Cardiac muscle cell (in vitro differentiated cells and primary cell): ENCODE measurements around the gene IRAK4. TPM values are rescaled to one million over a fixed set of nuclear protein-coding genes. Genes with fewer than 3 reads are reported as not detected.

ENCODE experiments used
- DNase-seq, 2 donors: peaks; one replicate each; pipeline versions ENCODE4 v3.0.0 to v3.0.0-alpha.2; 2010 to 2017; ENCODE audit warnings: low read depth in 1 of 2, low spot score in 1 of 2
- H3K27ac ChIP-seq: fragments of 200-600 bp; sonication (generic); 2 replicates; pipeline ENCODE4 v1.5.1; 2016
- H3K27me3 ChIP-seq: fragments of 200-600 bp; sonication (generic); 2 replicates; pipeline ENCODE4 v1.6.0; 2016; ENCODE audit warnings: control low read depth
- H3K36me3 ChIP-seq: fragments of 200-600 bp; sonication (generic); 2 replicates; pipeline ENCODE4 v1.5.1; 2016; ENCODE audit warnings: control low read depth
- H3K4me1 ChIP-seq: fragments of 200-600 bp; sonication (generic); 2 replicates; pipeline ENCODE4 v1.8.1; 2017; ENCODE audit warnings: low read depth, mild to moderate bottlenecking, mixed run types
- H3K4me3 ChIP-seq: fragments of 200-600 bp; sonication (generic); 2 replicates; pipeline ENCODE4 v1.5.1; 2016; ENCODE audit warnings: mild to moderate bottlenecking
- H3K9me3 ChIP-seq: fragments of 200-600 bp; sonication (generic); 2 replicates; pipeline ENCODE4 v1.5.1; 2017; ENCODE audit warnings: low read depth, mild to moderate bottlenecking, control low read depth
- polyA plus RNA-seq: library from polyadenylated mRNA; unstranded; fragments of >200 nt; fragmentation: Nextera tagmentation; extraction: Ambion mirVana; gene quantifications from 2 replicates; pipeline ENCODE4 v1.2.1, GENCODE V29; 2016
- total RNA-seq: library from RNA; depleted of rRNA; stranded (reverse); fragments of >200 nt; gene quantifications from 2 replicates; pipeline ENCODE4 v1.2.3, GENCODE V29; 2016
- TF ChIP-seq, protein P1 (sequence below): IDR thresholded peaks from 2 replicates; pipeline ENCODE4 v1.5.1; 2012; ENCODE audit warnings: low read depth, mild to moderate bottlenecking, low read length

Gene IRAK4
- total and polyA plus RNA-seq, 2 experiments from 2014 or later: not detected

DNA sequence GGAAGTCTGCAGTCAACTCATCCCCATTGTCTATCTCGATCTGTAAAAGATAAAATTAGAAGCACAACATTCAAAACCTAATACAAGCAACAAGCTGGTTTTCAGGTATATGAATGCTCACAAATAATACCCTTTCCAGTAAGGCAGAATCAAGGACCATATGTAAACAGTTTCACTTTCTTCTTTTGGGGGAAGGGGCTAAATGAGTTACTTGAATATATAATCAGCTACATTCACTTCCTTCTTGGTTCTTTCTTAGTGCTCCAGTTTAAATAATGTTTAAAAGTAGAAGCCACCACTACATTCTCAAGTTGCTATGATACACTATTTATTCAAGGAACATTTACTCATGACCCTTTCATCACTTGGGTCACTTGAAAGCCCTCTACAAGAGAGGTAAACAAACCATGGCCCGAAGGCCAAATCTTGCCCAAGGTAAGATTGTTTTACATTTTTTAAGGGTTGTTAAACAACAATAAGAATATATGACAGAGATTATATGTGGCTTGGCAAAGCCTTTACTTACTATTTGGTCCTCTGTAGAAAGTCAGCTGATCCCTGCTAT is 37.0 kb downstream of the IRAK4 start:
- no peaks in the 10 kb centered on the region for H3K9me3 ChIP-seq
- H3K27me3 ChIP-seq: no peaks in the 10 kb centered on the region
- no peaks in the 10 kb centered on the region for H3K4me1 ChIP-seq
- no peak overlapping the region for H3K27ac ChIP-seq
- no peak for DNase-seq
- H3K36me3 ChIP-seq: peaks cover 58% of the 10 kb centered on the region
- no peak overlapping the region for H3K4me3 ChIP-seq
- TF ChIP-seq, protein P1, sequence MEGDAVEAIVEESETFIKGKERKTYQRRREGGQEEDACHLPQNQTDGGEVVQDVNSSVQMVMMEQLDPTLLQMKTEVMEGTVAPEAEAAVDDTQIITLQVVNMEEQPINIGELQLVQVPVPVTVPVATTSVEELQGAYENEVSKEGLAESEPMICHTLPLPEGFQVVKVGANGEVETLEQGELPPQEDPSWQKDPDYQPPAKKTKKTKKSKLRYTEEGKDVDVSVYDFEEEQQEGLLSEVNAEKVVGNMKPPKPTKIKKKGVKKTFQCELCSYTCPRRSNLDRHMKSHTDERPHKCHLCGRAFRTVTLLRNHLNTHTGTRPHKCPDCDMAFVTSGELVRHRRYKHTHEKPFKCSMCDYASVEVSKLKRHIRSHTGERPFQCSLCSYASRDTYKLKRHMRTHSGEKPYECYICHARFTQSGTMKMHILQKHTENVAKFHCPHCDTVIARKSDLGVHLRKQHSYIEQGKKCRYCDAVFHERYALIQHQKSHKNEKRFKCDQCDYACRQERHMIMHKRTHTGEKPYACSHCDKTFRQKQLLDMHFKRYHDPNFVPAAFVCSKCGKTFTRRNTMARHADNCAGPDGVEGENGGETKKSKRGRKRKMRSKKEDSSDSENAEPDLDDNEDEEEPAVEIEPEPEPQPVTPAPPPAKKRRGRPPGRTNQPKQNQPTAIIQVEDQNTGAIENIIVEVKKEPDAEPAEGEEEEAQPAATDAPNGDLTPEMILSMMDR: no peak

- Histone ChIP-seq H3K36me3 (peaks cover 70% of the 10 kb centered on the region), H3K4me1 (no peaks in the 10 kb centered on the region), H3K27me3 (no peaks in the 10 kb centered on the region), H3K27ac (no peak overlapping the region), H3K9me3 (no peaks in the 10 kb centered on the region), H3K4me3 (no peak overlapping the region)
- TF ChIP-seq, protein P1: no peak
- no peak for DNase-seq
Observed at GRCh38 chr12:43797561-43798217, 38.9 kb downstream of the IRAK4 start.

DNA sequence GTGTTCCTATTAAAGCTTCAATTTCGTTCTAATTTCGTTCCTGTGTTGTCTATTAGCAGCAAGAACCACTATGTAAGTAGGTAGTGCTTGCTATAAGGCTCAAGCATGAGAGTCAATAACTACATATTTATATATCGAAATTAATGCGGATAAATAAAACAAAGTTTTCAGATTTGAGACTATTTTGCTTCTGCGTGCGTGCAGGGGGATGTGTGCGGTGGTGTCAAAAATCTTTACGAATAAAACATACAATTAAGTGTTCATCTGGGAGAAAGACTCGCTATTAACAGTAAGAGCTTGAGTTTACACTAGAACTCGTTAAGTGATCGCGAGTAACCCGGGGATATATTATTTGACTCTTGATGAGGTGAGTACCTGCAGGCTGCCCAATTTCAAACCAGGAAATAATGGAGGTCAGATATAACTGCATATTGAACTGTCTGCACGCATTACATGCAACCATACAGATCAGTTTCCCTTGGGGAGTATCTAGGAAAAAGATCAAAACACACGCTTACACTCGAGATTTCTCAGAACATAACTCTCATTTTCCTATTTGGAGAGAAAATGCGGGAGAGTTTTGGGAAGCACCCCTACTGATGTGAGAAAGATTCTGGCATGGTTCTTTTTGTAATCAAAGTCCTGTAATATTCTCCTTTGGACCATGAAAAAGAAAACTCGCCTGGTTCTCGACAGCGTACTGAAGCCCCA is 46.6 kb downstream of the IRAK4 start:
- DNase-seq: peak; percentile 3 to 24

GRCh38 chr12:43805860-43806736 is 47.3 kb downstream of the IRAK4 start, which contains the start of gene TWF1:
TSS of gene TWF1 (minus strand) at chr12:43806317. CDS start at chr12:43806245, 72 bp downstream.
- peak; percentile 89 to 91 for DNase-seq
- H3K27ac ChIP-seq: peak within 1 kb of the TSS; percentile 97
- peaks cover 15% of the 10 kb centered on the region for H3K36me3 ChIP-seq
- H3K27me3 ChIP-seq: peaks cover 5% of the 10 kb centered on the region
- H3K9me3 ChIP-seq: no peaks in the 10 kb centered on the region
- H3K4me1 ChIP-seq: peaks cover 9% of the 10 kb centered on the region
- TF ChIP-seq, protein P1: peak; percentile 27
- peak within 1 kb of the TSS; percentile 90 for H3K4me3 ChIP-seq

More for the DNA sequence above, 46.6 kb downstream of the IRAK4 start:
- peak overlapping the region; percentile 90 for H3K4me3 ChIP-seq
- TF ChIP-seq, protein P1: no peak
- peaks cover 9% of the 10 kb centered on the region for H3K4me1 ChIP-seq
- peaks cover 23% of the 10 kb centered on the region for H3K36me3 ChIP-seq
- peak overlapping the region; percentile 97 for H3K27ac ChIP-seq
- peaks cover 1% of the 10 kb centered on the region for H3K27me3 ChIP-seq
- H3K9me3 ChIP-seq: no peaks in the 10 kb centered on the region

DNA sequence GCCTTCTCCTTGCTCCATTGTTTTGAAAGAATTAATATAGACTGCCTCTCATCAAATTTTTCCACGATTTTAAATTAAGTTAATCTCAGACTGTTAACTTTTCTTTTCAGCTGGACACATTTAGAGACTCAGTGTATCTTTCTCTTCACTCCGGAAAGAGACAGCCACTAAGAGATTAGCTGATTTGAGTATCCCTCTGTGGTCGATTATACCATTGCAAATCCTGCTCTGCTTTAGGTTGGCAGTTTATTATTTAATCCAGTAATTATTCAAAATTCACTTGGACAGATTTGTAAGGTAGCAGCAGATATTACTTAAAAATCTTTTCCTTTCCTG is 48.0 kb downstream of the IRAK4 start:
- TF ChIP-seq, protein P1: no peak
- H3K36me3 ChIP-seq: peaks cover 10% of the 10 kb centered on the region
- peak overlapping the region; percentile 90 for H3K4me3 ChIP-seq
- H3K27ac ChIP-seq: peak overlapping the region; percentile 97
- peaks cover 9% of the 10 kb centered on the region for H3K4me1 ChIP-seq
- no peaks in the 10 kb centered on the region for H3K9me3 ChIP-seq
- H3K27me3 ChIP-seq: peaks cover 11% of the 10 kb centered on the region
- no peak for DNase-seq
